Parathyroid adenoma (tissue), 2 donors: ENCODE results near the gene ALOX12.
"Not testable (repeated sequence)": the region's sequence is repeated elsewhere in the genome, so short reads cannot be mapped to it uniquely, and the experiment has no call there.

Experiments used
- H2AFZ ChIP-seq: fragments of 300-600 bp; sonication (generic); one replicate; pipeline ENCODE4 v1.7.0; 2017; ENCODE audit warnings: antibody characterized with exemption, mild to moderate bottlenecking
- H3K27ac ChIP-seq: fragments of 300-600 bp; sonication (generic); one replicate; pipeline ENCODE4 v1.7.0; 2017
- H3K27me3 ChIP-seq: fragments of 300-600 bp; sonication (generic); one replicate; pipeline ENCODE4 v1.7.0; 2017; ENCODE audit warnings: low read length; ENCODE audit not compliant: control insufficient read depth, insufficient read depth
- H3K36me3 ChIP-seq: fragments of 300-600 bp; sonication (generic); one replicate; pipeline ENCODE4 v1.7.0; 2017; ENCODE audit warnings: low read length; ENCODE audit not compliant: control insufficient read depth, insufficient read depth
- H3K4me1 ChIP-seq: fragments of 300-600 bp; sonication (generic); one replicate; pipeline ENCODE4 v1.7.0; 2017; ENCODE audit warnings: control low read depth
- H3K4me2 ChIP-seq: fragments of 300-600 bp; sonication (generic); one replicate; pipeline ENCODE4 v1.7.0; 2017; ENCODE audit warnings: low read length
- H3K4me3 ChIP-seq: fragments of 300-600 bp; sonication (generic); one replicate; pipeline ENCODE4 v1.7.0; 2017; ENCODE audit warnings: low read depth, low read length
- H3K79me2 ChIP-seq: fragments of 300-600 bp; sonication (generic); one replicate; pipeline ENCODE4 v1.7.0; 2017; ENCODE audit warnings: control low read depth
- H3K9ac ChIP-seq: fragments of 300-600 bp; sonication (generic); one replicate; pipeline ENCODE4 v1.7.0; 2017; ENCODE audit warnings: mild to moderate bottlenecking
- H3K9me3 ChIP-seq: fragments of 300-600 bp; sonication (generic); one replicate; pipeline ENCODE4 v1.7.0; 2017; ENCODE audit warnings: low read length; ENCODE audit not compliant: control insufficient read depth
- CTCF ChIP-seq: fragments of 300-600 bp; sonication (generic); IDR thresholded peaks from one replicate; pipeline ENCODE4 v1.7.0; 2017; ENCODE audit warnings: antibody characterized with exemption, mild to moderate bottlenecking
- donor health status: primary hyperparathyroidism.

Gene ALOX12, protein sequence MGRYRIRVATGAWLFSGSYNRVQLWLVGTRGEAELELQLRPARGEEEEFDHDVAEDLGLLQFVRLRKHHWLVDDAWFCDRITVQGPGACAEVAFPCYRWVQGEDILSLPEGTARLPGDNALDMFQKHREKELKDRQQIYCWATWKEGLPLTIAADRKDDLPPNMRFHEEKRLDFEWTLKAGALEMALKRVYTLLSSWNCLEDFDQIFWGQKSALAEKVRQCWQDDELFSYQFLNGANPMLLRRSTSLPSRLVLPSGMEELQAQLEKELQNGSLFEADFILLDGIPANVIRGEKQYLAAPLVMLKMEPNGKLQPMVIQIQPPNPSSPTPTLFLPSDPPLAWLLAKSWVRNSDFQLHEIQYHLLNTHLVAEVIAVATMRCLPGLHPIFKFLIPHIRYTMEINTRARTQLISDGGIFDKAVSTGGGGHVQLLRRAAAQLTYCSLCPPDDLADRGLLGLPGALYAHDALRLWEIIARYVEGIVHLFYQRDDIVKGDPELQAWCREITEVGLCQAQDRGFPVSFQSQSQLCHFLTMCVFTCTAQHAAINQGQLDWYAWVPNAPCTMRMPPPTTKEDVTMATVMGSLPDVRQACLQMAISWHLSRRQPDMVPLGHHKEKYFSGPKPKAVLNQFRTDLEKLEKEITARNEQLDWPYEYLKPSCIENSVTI

DNA sequence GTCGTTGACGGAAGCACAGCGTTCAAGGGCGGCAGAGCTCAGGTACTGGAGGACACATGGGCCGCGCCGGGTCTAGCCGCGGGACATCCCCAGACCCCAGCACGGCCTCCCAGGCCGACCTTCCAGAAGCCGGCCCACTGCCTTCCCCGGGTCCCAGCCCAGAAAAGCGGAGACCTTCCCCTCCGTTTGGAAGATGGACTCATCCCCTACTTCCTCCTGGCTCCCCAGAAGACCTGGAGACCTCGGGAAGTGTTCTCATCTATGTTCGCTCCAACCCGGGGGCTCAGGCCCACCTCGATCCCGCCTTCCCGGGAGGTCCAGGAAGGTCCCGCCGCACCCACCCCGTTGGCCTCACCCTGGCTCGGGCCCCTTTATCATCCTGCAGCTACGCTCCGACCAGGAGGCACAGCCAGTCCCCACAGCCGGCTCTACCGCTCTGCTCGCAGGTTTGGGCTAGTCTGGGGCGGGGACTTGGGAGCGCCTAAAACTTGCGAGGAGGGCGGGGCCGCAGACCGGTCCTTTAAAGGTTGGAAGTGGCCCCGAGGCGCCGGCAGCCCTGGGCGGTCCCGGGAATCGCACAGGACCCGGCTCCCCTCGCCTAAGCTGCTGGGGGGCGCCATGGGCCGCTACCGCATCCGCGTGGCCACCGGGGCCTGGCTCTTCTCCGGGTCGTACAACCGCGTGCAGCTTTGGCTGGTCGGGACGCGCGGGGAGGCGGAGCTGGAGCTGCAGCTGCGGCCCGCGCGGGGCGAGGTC lies at the start of gene ALOX12:
TSS of gene ALOX12 (plus strand) at position 550 of the 756 bp plus-strand sequence. CDS start at position 619, 69 bp downstream.
- no peak within 1 kb of the TSS for H2AFZ ChIP-seq
- H3K79me2 ChIP-seq = no peaks in the 10 kb centered on the region
- H3K27ac ChIP-seq = no peak within 1 kb of the TSS
- no peaks in the 10 kb centered on the region for H3K4me1 ChIP-seq
- no peak for TF ChIP-seq CTCF
- no peaks in the 10 kb centered on the region for H3K9me3 ChIP-seq
- no peak within 1 kb of the TSS for H3K4me2 ChIP-seq
- no peak within 1 kb of the TSS for H3K9ac ChIP-seq
- no peaks in the 10 kb centered on the region for H3K36me3 ChIP-seq
- no peak within 1 kb of the TSS for H3K4me3 ChIP-seq
- no peaks in the 10 kb centered on the region for H3K27me3 ChIP-seq

- Histone ChIP-seq H3K9ac (no peak overlapping the region), H3K4me2 (no peak overlapping the region), H2AFZ (no peak overlapping the region), H3K9me3 (no peaks in the 10 kb centered on the region), H3K79me2 (no peaks in the 10 kb centered on the region), H3K27ac (no peak overlapping the region), H3K4me3 (no peak overlapping the region), H3K27me3 (no peaks in the 10 kb centered on the region), H3K36me3 (no peaks in the 10 kb centered on the region), H3K4me1 (no peaks in the 10 kb centered on the region)
- TF ChIP-seq CTCF = no peak
Measured at GRCh38 chr17:6947745-6948144, 48.1 kb upstream of the ALOX12 start.

- no peak overlapping the region for H3K4me2 ChIP-seq
- no peaks in the 10 kb centered on the region for H3K4me1 ChIP-seq
- H3K4me3 ChIP-seq = no peak overlapping the region
- H3K27me3 ChIP-seq = no peaks in the 10 kb centered on the region
- H3K79me2 ChIP-seq = no peaks in the 10 kb centered on the region
- no peak overlapping the region for H2AFZ ChIP-seq
- H3K36me3 ChIP-seq = no peaks in the 10 kb centered on the region
- no peak overlapping the region for H3K27ac ChIP-seq
- no peak for TF ChIP-seq CTCF
- no peak overlapping the region for H3K9ac ChIP-seq
- no peaks in the 10 kb centered on the region for H3K9me3 ChIP-seq
Measured at GRCh38 chr17:6948562-6948961, 47.3 kb upstream of the ALOX12 start.

- Histone ChIP-seq H3K79me2 (no peaks in the 10 kb centered on the region), H2AFZ (no peak overlapping the region), H3K27me3 (no peaks in the 10 kb centered on the region), H3K9me3 (no peaks in the 10 kb centered on the region), H3K27ac (no peak overlapping the region), H3K36me3 (no peaks in the 10 kb centered on the region), H3K4me2 (no peak overlapping the region), H3K9ac (no peak overlapping the region), H3K4me1 (no peaks in the 10 kb centered on the region), H3K4me3 (no peak overlapping the region)
- no peak for TF ChIP-seq CTCF
Measured at GRCh38 chr17:6948976-6949375, 46.9 kb upstream of the ALOX12 start.

- not testable (repeated sequence) for H3K27ac ChIP-seq, H3K79me2 ChIP-seq, H3K36me3 ChIP-seq, H3K9ac ChIP-seq, H3K27me3 ChIP-seq, H2AFZ ChIP-seq, H3K4me1 ChIP-seq, H3K4me2 ChIP-seq, H3K9me3 ChIP-seq, H3K4me3 ChIP-seq
Measured at GRCh38 chr17:6950938-6951337, 44.9 kb upstream of the ALOX12 start.
